CD4-positive, alpha-beta T cell (primary cell): ENCODE data around the gene UNC5B. TPM values are rescaled to one million over a fixed set of nuclear protein-coding genes. Genes with fewer than 3 reads are reported as not detected.

ENCODE experiments used
- ATAC-seq: fragments of 200-7000 bp; cut with Tn5 transposase; one replicate; pipeline ENCODE4 v1.10.0; 2022; ENCODE audit warnings: mild to moderate bottlenecking; ENCODE audit not compliant: poor library complexity
- CTCF ChIA-PET: fragments of 350-600 bp; sonication (Branson Sonifier 250); formaldehyde crosslinking; loops from one replicate; lab custom pipeline; 2021; ENCODE audit warnings: antibody characterized with exemption, inconsistent platforms; lab: Charles Lee
- POLR2A ChIA-PET: fragments of 350-600 bp; sonication (Branson Sonifier 250); formaldehyde crosslinking; loops from one replicate; lab custom pipeline; 2021; ENCODE audit warnings: antibody characterized with exemption, inconsistent platforms; lab: Charles Lee
- DNase-seq, 14 experiments: peaks; one replicate each; pipeline ENCODE4 v3.0.0-alpha.2; 2013 to 2020; ENCODE audit warnings: mixed read lengths in 2 of 14
- H3K27ac ChIP-seq, 2 donors: one replicate each; pipeline versions ENCODE4 v1.5.1 to v1.7.0; 2013; ENCODE audit warnings: low read length in 2 of 2, low read depth in 1 of 2, mild to moderate bottlenecking in 1 of 2
- H3K27me3 ChIP-seq, 2 experiments: 1 replicate in 1 of 2; 2 replicates in 1 of 2; pipeline versions ENCODE4 v1.6.1 to v1.7.0; 2013; ENCODE audit warnings: low read length in 2 of 2, control low read depth in 1 of 2, mild to moderate bottlenecking in 1 of 2, moderate library complexity in 1 of 2; ENCODE audit not compliant: insufficient read depth in 2 of 2, control insufficient read depth in 1 of 2
- H3K36me3 ChIP-seq: one replicate; pipeline ENCODE4 v1.6.1; 2013; ENCODE audit warnings: low read length, control low read depth; ENCODE audit not compliant: insufficient read depth
- H3K4me1 ChIP-seq: one replicate; pipeline ENCODE4 v1.6.1; 2013; ENCODE audit warnings: low read length, control low read depth; ENCODE audit not compliant: insufficient read depth
- H3K4me3 ChIP-seq: one replicate; pipeline ENCODE4 v1.5.1; 2013; ENCODE audit warnings: mild to moderate bottlenecking, low read length, moderate library complexity
- H3K9me3 ChIP-seq, 2 experiments: 1 replicate in 1 of 2; 2 replicates in 1 of 2; pipeline versions ENCODE4 v1.6.1 to v1.7.0; 2013; ENCODE audit warnings: low read length in 2 of 2, mild to moderate bottlenecking in 2 of 2, control low read depth in 1 of 2, moderate library complexity in 1 of 2; ENCODE audit not compliant: control insufficient read depth in 1 of 2, insufficient read depth in 1 of 2
- H3K27ac Mint-ChIP-seq: one replicate; pipeline ENCODE4 v1.8.0; 2020; ENCODE audit warnings: mixed read lengths
- H3K27me3 Mint-ChIP-seq: one replicate; pipeline ENCODE4 v1.8.0; 2021; ENCODE audit warnings: mixed read lengths
- H3K36me3 Mint-ChIP-seq: one replicate; pipeline ENCODE4 v1.8.0; 2021; ENCODE audit warnings: low read depth, mixed read lengths
- H3K4me1 Mint-ChIP-seq: one replicate; pipeline ENCODE4 v1.8.0; 2021; ENCODE audit warnings: low read depth, mixed read lengths
- H3K4me3 Mint-ChIP-seq: one replicate; pipeline ENCODE4 v1.8.0; 2020; ENCODE audit warnings: mild to moderate bottlenecking, mixed read lengths
- H3K9me3 Mint-ChIP-seq: one replicate; pipeline ENCODE4 v1.8.0; 2020; ENCODE audit warnings: mixed read lengths
- intact Hi-C, 2 experiments: fragments of 100-400 bp; cut with DNase I in 1 of 2; cut with micrococcal nuclease in 1 of 2; formaldehyde crosslinking; loops; one replicate each; pipeline versions ENCODE4 v1.15.1 to v1.9.0; 2023 to 2025; cut with DNase I, micrococcal nuclease
- total RNA-seq, 174 experiments: library from RNA in 2 of 174; stranded (reverse) in 2 of 174; gene quantifications; one replicate each; pipeline ENCODE4 v1.2.3 and lab custom pipeline; 2021 to 2026
- TF ChIP-seq, protein P1 (sequence below): fragments of 200-600 bp; IDR thresholded peaks from one replicate; pipeline ENCODE4 v1.8.0; 2022; ENCODE audit warnings: antibody characterized with exemption, mild to moderate bottlenecking

UNC5B gene
- total RNA-seq, 2 experiments from 2014 or later, result 0.03 TPM; not detected in 1

- Mint-ChIP-seq H3K4me3 (no peak overlapping the region), H3K9me3 (no peaks in the 10 kb centered on the region), H3K27me3 (peaks cover 5% of the 10 kb centered on the region), H3K4me1 (no peaks in the 10 kb centered on the region), H3K27ac (no peak overlapping the region), H3K36me3 (no peaks in the 10 kb centered on the region)
- ChIA-PET POLR2A (no interaction called here), CTCF (no interaction called here)
- H3K4me3 ChIP-seq, result no peak overlapping the region
- intact Hi-C loops, result no loop called here
- no peaks in the 10 kb centered on the region for H3K9me3 ChIP-seq
- no peak overlapping the region for H3K27ac ChIP-seq
- H3K36me3 ChIP-seq, result no peaks in the 10 kb centered on the region
- TF ChIP-seq, protein P1, sequence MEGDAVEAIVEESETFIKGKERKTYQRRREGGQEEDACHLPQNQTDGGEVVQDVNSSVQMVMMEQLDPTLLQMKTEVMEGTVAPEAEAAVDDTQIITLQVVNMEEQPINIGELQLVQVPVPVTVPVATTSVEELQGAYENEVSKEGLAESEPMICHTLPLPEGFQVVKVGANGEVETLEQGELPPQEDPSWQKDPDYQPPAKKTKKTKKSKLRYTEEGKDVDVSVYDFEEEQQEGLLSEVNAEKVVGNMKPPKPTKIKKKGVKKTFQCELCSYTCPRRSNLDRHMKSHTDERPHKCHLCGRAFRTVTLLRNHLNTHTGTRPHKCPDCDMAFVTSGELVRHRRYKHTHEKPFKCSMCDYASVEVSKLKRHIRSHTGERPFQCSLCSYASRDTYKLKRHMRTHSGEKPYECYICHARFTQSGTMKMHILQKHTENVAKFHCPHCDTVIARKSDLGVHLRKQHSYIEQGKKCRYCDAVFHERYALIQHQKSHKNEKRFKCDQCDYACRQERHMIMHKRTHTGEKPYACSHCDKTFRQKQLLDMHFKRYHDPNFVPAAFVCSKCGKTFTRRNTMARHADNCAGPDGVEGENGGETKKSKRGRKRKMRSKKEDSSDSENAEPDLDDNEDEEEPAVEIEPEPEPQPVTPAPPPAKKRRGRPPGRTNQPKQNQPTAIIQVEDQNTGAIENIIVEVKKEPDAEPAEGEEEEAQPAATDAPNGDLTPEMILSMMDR, result no peak
- peaks cover 3% of the 10 kb centered on the region for H3K4me1 ChIP-seq
- no peaks in the 10 kb centered on the region for H3K27me3 ChIP-seq
- ATAC-seq (no peak), DNase-seq (no peak)
Observed at GRCh38 chr10:71234004-71234894, 21.9 kb downstream of the UNC5B start.

GRCh38 chr10:71234970-71235685, 22.8 kb downstream of the UNC5B start:
- Histone ChIP-seq H3K27ac (no peak overlapping the region), H3K4me1 (peaks cover 3% of the 10 kb centered on the region), H3K27me3 (no peaks in the 10 kb centered on the region), H3K4me3 (no peak overlapping the region), H3K9me3 (no peaks in the 10 kb centered on the region), H3K36me3 (no peaks in the 10 kb centered on the region)
- ChIA-PET CTCF (no interaction called here), POLR2A (no interaction called here)
- TF ChIP-seq, protein P1, result no peak
- Mint-ChIP-seq H3K27me3 (peaks cover 5% of the 10 kb centered on the region), H3K27ac (no peak overlapping the region), H3K4me1 (no peaks in the 10 kb centered on the region), H3K36me3 (no peaks in the 10 kb centered on the region), H3K9me3 (no peaks in the 10 kb centered on the region), H3K4me3 (no peak overlapping the region)
- no peak for ATAC-seq
- intact Hi-C loops, result no loop called here
- DNase-seq, result no peak

DNA sequence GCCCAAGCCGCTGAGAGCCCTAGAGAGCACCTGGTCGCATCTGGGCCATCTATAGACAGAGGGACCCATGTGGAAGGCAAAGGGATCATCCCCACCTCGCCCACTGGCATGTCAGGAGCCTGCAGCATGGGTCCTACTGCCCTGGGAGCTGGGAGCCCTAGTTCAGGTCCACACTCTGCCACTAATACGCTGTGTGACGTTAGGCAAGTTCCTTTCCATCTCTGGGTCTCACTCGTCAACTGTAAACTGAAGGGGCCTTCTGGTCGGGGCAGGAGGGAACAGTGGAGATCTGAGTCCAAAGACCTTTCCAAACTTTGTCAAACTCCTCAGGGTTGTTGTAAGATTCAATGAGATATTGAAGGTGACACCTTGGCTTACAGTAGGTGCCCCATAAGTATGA, 23.4 kb downstream of the UNC5B start:
- H3K27me3 Mint-ChIP-seq, result peaks cover 5% of the 10 kb centered on the region
- no peaks in the 10 kb centered on the region for H3K27me3 ChIP-seq
- CTCF ChIA-PET, result no interaction called here
- POLR2A ChIA-PET, result no interaction called here
- no peaks in the 10 kb centered on the region for H3K4me1 Mint-ChIP-seq
- intact Hi-C loops, result no loop called here
- H3K4me1 ChIP-seq, result peaks cover 3% of the 10 kb centered on the region
- no peaks in the 10 kb centered on the region for H3K36me3 ChIP-seq
- ATAC-seq (no peak), DNase-seq (no peak)
- no peaks in the 10 kb centered on the region for H3K9me3 Mint-ChIP-seq
- H3K36me3 Mint-ChIP-seq, result no peaks in the 10 kb centered on the region
- H3K9me3 ChIP-seq, result no peaks in the 10 kb centered on the region
- no peak overlapping the region for H3K27ac ChIP-seq
- no peak overlapping the region for H3K4me3 ChIP-seq
- no peak overlapping the region for H3K4me3 Mint-ChIP-seq
- TF ChIP-seq, protein P1, result no peak
- no peak overlapping the region for H3K27ac Mint-ChIP-seq
